ENCODE data around the gene DMRTC2. TPM values are rescaled to one million over a fixed set of nuclear protein-coding genes. Genes with fewer than 3 reads are reported as not detected.

The DMRTC2 gene
- total RNA-seq, 2 donors from 2014 or later = not detected

Small RNA genes lying within 50 kb of the gene (microRNA-seq; reads per million reads assigned to microRNA genes)
- gene MIR6797 = 0 to 1.1 reads per million in 2 donors

Other genes with a start within 250 kb of the DMRTC2 start
- gene CEACAM4, start 218.0 kb upstream of the DMRTC2 start, total RNA-seq = under 1 TPM; 0.22 to 0.24 TPM
- gene CEACAM7, start 156.8 kb upstream of the DMRTC2 start, total RNA-seq = 1,000 to 10,000 TPM; 2,049 to 2,156 TPM
- gene CEACAM5, start 136.4 kb upstream of the DMRTC2 start, total RNA-seq = 1,000 to 10,000 TPM; 4,350 to 5,481 TPM
- gene CEACAM6, start 89.5 kb upstream of the DMRTC2 start, total RNA-seq = 100 to 1,000 TPM; 485 to 596 TPM
- gene CEACAM3, start 48.5 kb upstream of the DMRTC2 start, total RNA-seq = 1 to 10 TPM; 1.2 to 4.8 TPM
- gene LYPD4, start 359 bp upstream of the DMRTC2 start, total RNA-seq = not detected
- gene RPS19, start 15.2 kb downstream of the DMRTC2 start, total RNA-seq = 1,000 to 10,000 TPM; 1,474 to 1,504 TPM
- 10 to 100 TPM in 1 of 2 donors, 1 to 10 TPM in 1; 3.9 to 13.7 TPM for gene CD79A, start 32.2 kb downstream of the DMRTC2 start, total RNA-seq
- 10 to 100 TPM; 87.8 to 93.6 TPM for gene ARHGEF1, start 38.1 kb downstream of the DMRTC2 start, total RNA-seq
- gene ERFL, start 83.4 kb downstream of the DMRTC2 start, total RNA-seq = 1 to 10 TPM; 1.1 to 1.7 TPM
- 100 to 1,000 TPM; 177 to 196 TPM for gene RABAC1, start 114.3 kb downstream of the DMRTC2 start, total RNA-seq
- gene ATP1A3, start 149.2 kb downstream of the DMRTC2 start, total RNA-seq = 1 to 10 TPM; 1.2 to 1.6 TPM
- gene GRIK5, start 225.2 kb downstream of the DMRTC2 start, total RNA-seq = 1 to 10 TPM; 1.0 to 2.6 TPM
- 10 to 100 TPM; 11.0 to 14.0 TPM for gene ZNF574, start 231.1 kb downstream of the DMRTC2 start, total RNA-seq